Measurements from ENCODE around the gene AHCYL2.

The AHCYL2 gene

DNA sequence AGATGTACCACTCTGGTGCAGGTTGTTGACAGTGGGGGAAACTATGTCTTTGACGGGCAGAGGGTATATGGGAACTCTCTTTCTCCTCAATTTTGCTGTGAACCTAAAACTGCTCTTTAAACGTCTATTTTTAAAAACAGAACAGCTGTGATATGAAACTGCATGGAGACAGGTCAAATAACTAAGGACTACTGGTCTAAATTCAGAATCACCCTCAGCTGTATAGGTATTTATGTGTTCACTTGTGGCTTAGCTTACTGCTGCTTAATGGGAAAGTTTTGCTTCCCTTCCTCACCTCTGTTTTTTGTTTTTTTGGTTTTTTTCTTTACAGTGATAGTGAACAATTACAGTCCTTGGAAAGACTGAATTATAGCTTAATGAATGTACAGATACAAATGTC, 122.5 kb downstream of the AHCYL2 start:
- no peak for TF ChIP-seq TAF1 (IDR thresholded peaks at IDR 0.05; ENCODE audit: borderline replicate concordance, insufficient read depth, low read length)
- TF ChIP-seq FOXP2 (optimal IDR thresholded peaks at IDR 0.05; ENCODE audit: borderline replicate concordance, extremely low read depth, extremely low read length, insufficient read depth), result no peak
- no peak for TF ChIP-seq SIN3A (IDR thresholded peaks at IDR 0.05; ENCODE audit: borderline replicate concordance, insufficient read depth, low read length)
- TF ChIP-seq, protein P1, sequence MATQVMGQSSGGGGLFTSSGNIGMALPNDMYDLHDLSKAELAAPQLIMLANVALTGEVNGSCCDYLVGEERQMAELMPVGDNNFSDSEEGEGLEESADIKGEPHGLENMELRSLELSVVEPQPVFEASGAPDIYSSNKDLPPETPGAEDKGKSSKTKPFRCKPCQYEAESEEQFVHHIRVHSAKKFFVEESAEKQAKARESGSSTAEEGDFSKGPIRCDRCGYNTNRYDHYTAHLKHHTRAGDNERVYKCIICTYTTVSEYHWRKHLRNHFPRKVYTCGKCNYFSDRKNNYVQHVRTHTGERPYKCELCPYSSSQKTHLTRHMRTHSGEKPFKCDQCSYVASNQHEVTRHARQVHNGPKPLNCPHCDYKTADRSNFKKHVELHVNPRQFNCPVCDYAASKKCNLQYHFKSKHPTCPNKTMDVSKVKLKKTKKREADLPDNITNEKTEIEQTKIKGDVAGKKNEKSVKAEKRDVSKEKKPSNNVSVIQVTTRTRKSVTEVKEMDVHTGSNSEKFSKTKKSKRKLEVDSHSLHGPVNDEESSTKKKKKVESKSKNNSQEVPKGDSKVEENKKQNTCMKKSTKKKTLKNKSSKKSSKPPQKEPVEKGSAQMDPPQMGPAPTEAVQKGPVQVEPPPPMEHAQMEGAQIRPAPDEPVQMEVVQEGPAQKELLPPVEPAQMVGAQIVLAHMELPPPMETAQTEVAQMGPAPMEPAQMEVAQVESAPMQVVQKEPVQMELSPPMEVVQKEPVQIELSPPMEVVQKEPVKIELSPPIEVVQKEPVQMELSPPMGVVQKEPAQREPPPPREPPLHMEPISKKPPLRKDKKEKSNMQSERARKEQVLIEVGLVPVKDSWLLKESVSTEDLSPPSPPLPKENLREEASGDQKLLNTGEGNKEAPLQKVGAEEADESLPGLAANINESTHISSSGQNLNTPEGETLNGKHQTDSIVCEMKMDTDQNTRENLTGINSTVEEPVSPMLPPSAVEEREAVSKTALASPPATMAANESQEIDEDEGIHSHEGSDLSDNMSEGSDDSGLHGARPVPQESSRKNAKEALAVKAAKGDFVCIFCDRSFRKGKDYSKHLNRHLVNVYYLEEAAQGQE (IDR thresholded peaks at IDR 0.05; ENCODE audit: insufficient read depth in 1 of 2, low read depth in 2 of 2, low read length in 2 of 2), result no peak
- TF ChIP-seq POLR2AphosphoS5 (IDR thresholded peaks at IDR 0.05; ENCODE audit: low read depth, low read length), result no peak

DNA sequence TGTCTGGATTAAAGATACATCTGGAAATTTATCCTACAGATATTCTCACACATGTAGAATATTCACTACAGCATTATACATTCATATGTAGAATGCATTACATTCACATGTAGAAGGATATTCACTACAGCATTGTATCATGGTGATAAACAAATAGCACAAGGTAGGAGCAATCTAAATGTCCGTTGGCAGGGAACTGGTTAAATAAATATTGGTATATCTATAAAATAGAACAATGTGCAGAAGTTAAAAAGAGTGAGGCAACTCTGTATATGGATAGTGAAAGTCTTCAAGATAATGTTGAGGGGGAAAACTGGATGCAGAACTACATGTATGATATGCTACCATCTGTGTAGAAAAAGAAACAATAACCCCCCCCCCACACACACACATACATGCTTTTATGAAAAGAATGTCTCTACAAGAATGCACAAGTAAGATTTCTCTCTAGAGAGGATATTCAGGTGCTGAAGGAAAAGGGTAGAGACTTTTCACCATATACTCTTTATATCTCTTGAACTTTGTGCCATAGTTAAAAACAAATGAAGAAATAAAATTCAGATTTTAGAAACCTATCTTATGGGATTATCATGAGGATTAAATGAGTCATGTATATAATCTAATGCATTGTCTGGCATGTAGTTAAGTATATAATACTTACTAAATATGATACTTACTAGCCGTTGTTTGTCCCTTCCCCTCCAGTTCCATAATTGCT, 123.4 kb downstream of the AHCYL2 start:
- TF ChIP-seq POLR2AphosphoS5 (IDR thresholded peaks at IDR 0.05; ENCODE audit: low read depth, low read length) (no peak), TAF1 (IDR thresholded peaks at IDR 0.05; ENCODE audit: borderline replicate concordance, insufficient read depth, low read length) (no peak), FOXP2 (optimal IDR thresholded peaks at IDR 0.05; ENCODE audit: borderline replicate concordance, extremely low read depth, extremely low read length, insufficient read depth) (no peak), SIN3A (IDR thresholded peaks at IDR 0.05; ENCODE audit: borderline replicate concordance, insufficient read depth, low read length) (no peak)
- TF ChIP-seq, protein P1 (IDR thresholded peaks at IDR 0.05; ENCODE audit: insufficient read depth in 1 of 2, low read depth in 2 of 2, low read length in 2 of 2), result no peak

DNA sequence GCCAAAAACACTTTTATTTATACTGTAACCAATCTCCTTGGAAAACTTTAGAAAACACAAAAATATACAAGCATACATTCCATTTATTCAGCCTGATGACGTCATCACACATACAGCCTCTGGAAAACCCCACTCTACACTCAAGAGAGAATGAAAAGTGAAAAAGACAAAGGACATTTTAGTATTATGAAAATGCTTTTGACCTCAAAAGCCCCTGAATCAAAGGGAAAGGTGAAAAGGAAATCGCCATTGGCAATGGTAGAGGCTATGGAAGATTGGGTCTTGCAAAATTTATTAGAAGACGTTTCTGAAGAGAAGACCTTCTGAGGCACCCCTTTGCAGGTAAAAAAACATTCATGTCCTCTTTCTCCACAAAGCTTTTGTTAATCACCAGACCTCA, 126.5 kb downstream of the AHCYL2 start:
- TF ChIP-seq TAF1 (IDR thresholded peaks at IDR 0.05; ENCODE audit: borderline replicate concordance, insufficient read depth, low read length), result no peak
- TF ChIP-seq POLR2AphosphoS5 (IDR thresholded peaks at IDR 0.05; ENCODE audit: low read depth, low read length), result no peak
- no peak for TF ChIP-seq FOXP2 (optimal IDR thresholded peaks at IDR 0.05; ENCODE audit: borderline replicate concordance, extremely low read depth, extremely low read length, insufficient read depth)
- TF ChIP-seq SIN3A (IDR thresholded peaks at IDR 0.05; ENCODE audit: borderline replicate concordance, insufficient read depth, low read length), result no peak
- TF ChIP-seq, protein P1 (IDR thresholded peaks at IDR 0.05; ENCODE audit: insufficient read depth in 1 of 2, low read depth in 2 of 2, low read length in 2 of 2), result no peak

DNA sequence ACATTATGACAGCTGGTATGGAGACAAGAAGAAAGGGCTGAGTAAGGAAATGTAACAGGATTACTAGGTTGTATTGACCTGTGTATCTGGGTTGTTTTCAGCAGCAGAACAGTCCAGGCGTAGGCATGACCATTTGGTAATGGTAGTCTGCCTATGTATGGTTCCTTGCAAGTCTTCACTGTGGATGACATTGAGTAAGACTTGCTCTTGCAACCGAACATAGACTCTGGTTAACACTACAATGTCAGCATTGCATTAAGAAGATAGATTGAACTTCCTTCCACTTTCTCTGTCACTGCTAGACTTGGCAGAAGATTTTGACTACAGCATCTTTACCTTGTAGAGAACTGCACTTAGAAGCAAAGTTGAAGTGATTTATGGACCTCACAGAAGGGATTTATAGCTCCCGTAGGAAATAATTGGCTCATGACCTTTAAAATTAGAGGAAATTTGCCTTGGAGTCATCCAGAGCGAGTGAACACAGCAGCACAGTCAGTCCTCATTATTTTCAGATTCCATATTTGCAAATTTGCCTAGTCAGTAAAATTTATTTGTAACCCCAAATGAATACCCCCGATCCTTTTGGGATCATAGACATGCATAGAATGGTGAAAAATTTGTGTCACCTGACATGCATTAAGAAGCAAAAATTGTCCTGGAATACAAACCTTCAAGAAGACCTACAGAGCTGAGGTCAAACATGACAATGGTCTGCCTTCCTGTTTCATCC, 129.8 kb downstream of the AHCYL2 start:
- TF ChIP-seq TAF1 (IDR thresholded peaks at IDR 0.05; ENCODE audit: borderline replicate concordance, insufficient read depth, low read length) (no peak), POLR2AphosphoS5 (IDR thresholded peaks at IDR 0.05; ENCODE audit: low read depth, low read length) (no peak), SIN3A (IDR thresholded peaks at IDR 0.05; ENCODE audit: borderline replicate concordance, insufficient read depth, low read length) (no peak), FOXP2 (optimal IDR thresholded peaks at IDR 0.05; ENCODE audit: borderline replicate concordance, extremely low read depth, extremely low read length, insufficient read depth) (no peak)
- TF ChIP-seq, protein P1 (IDR thresholded peaks at IDR 0.05; ENCODE audit: insufficient read depth in 1 of 2, low read depth in 2 of 2, low read length in 2 of 2), result no peak

All from PFSK-1 (cell line).